H1 (cell line): ENCODE measurements around the gene SCN2A. TPM values are rescaled to one million over a fixed set of nuclear protein-coding genes. Genes with fewer than 3 reads are reported as not detected.

Source experiments
- CTCF ChIA-PET: fragments of 300-600 bp; sonication (Branson Sonifier 250); formaldehyde crosslinking; loops from one replicate; lab custom pipeline; 2021; ENCODE audit not compliant: partially characterized antibody; lab: Charles Lee
- POLR2A ChIA-PET: fragments of 300-600 bp; sonication (Branson Sonifier 250); formaldehyde crosslinking; loops from one replicate; lab custom pipeline; 2021; ENCODE audit warnings: inconsistent platforms; ENCODE audit not compliant: partially characterized antibody; lab: Charles Lee
- DNase-seq, 2 experiments: peaks; one replicate each; pipeline versions ENCODE4 v3.0.0 to v3.0.0-alpha.2; 2010 to 2022; ENCODE audit warnings: low spot score in 2 of 2, low read depth in 1 of 2, mixed read lengths in 1 of 2
- FAIRE-seq: peaks from 2 replicates; lab custom pipeline; 2011; peaks lifted over from hg19 to GRCh38; lab: Jason Lieb, UNC
- H2AFZ ChIP-seq: 2 replicates; pipeline ENCODE4 v1.8.1; 2012; ENCODE audit warnings: low read length, inconsistent platforms
- H2AK5ac ChIP-seq: 2 replicates; pipeline ENCODE4 v1.6.1; 2013; ENCODE audit warnings: low read depth, low read length
- H2BK120ac ChIP-seq: replicated peaks from 2 replicates; pipeline ENCODE3; 2013; ENCODE audit warnings: low read depth, low read length, inconsistent platforms
- H2BK12ac ChIP-seq: 2 replicates; pipeline ENCODE4 v1.6.1; 2013; ENCODE audit warnings: low read depth, low read length
- H2BK15ac ChIP-seq: 2 replicates; pipeline ENCODE4 v1.6.1; 2013; ENCODE audit warnings: low read length
- H2BK20ac ChIP-seq: 2 replicates; pipeline ENCODE4 v1.6.1; 2013; ENCODE audit warnings: low read length
- H2BK5ac ChIP-seq: 2 replicates; pipeline ENCODE4 v1.6.1; 2013; ENCODE audit warnings: low read depth, low read length
- H3K14ac ChIP-seq: 2 replicates; pipeline ENCODE4 v1.6.1; 2013; ENCODE audit warnings: inconsistent platforms; ENCODE audit not compliant: insufficient read length
- H3K18ac ChIP-seq: 2 replicates; pipeline ENCODE4 v1.6.1; 2013; ENCODE audit warnings: low read length; ENCODE audit errors: extremely low read depth
- H3K23ac ChIP-seq: 2 replicates; pipeline ENCODE4 v1.6.1; 2013; ENCODE audit warnings: inconsistent platforms; ENCODE audit not compliant: insufficient read length
- H3K23me2 ChIP-seq: 2 replicates; pipeline ENCODE4 v1.6.1; 2013; ENCODE audit warnings: low read depth, low read length
- H3K27ac ChIP-seq: 2 replicates; pipeline ENCODE4 v1.6.1; 2011; ENCODE audit warnings: low read depth, low read length, inconsistent platforms
- H3K27me3 ChIP-seq, 4 experiments: replicated peaks in 1 of 4; 1 replicate in 1 of 4; 2 replicates in 3 of 4; pipeline versions ENCODE4 v1.6.1 to v1.8.1; 2011 to 2013; ENCODE audit warnings: low read length in 3 of 4, mild to moderate bottlenecking in 3 of 4, inconsistent platforms in 2 of 4, mixed read lengths in 2 of 4, moderate library complexity in 1 of 4; ENCODE audit not compliant: control insufficient read depth in 3 of 4, insufficient read depth in 3 of 4; ENCODE audit errors: extremely low read depth in 1 of 4
- H3K36me3 ChIP-seq, 4 experiments: 2 replicates each; pipeline versions ENCODE4 v1.6.1 to v1.8.1; 2011 to 2013; ENCODE audit warnings: mild to moderate bottlenecking in 4 of 4, low read length in 3 of 4, moderate library complexity in 2 of 4, control low read depth in 1 of 4, inconsistent platforms in 1 of 4; ENCODE audit not compliant: insufficient read depth in 4 of 4, control insufficient read depth in 2 of 4
- H3K4ac ChIP-seq: replicated peaks from 2 replicates; pipeline ENCODE3; 2013; ENCODE audit warnings: low read length, low read depth, mixed read lengths, inconsistent platforms; ENCODE audit not compliant: insufficient read length
- H3K4me1 ChIP-seq, 4 experiments: replicated peaks in 1 of 4; 1 replicate in 1 of 4; 2 replicates in 3 of 4; pipeline versions ENCODE4 v1.6.1 to v1.8.1; 2011 to 2013; ENCODE audit warnings: low read length in 3 of 4, inconsistent platforms in 2 of 4, mixed read lengths in 1 of 4; ENCODE audit not compliant: insufficient read depth in 4 of 4, control insufficient read depth in 3 of 4
- H3K4me2 ChIP-seq, 2 experiments: 2 replicates each; pipeline versions ENCODE4 v1.6.1 to v1.8.1; 2011 to 2013; ENCODE audit warnings: low read depth in 2 of 2, low read length in 2 of 2, control low read depth in 1 of 2, inconsistent platforms in 1 of 2, mild to moderate bottlenecking in 1 of 2; ENCODE audit not compliant: insufficient read depth in 1 of 2
- H3K4me3 ChIP-seq, 4 experiments: fragments of 200-600, 300-600 bp in 1 of 4; sonication (generic), shearing (Covaris generic), sonication (Bioruptor Twin) in 1 of 4; 2 replicates each; pipeline versions ENCODE4 v1.5.1 to v1.8.1; 2011 to 2016; ENCODE audit warnings: low read length in 4 of 4, low read depth in 3 of 4, control low read depth in 2 of 4, inconsistent platforms in 2 of 4, mild to moderate bottlenecking in 2 of 4, mixed read lengths in 1 of 4, moderate library complexity in 1 of 4; ENCODE audit not compliant: insufficient read depth in 2 of 4; ENCODE audit errors: extremely low read depth in 1 of 4
- H3K56ac ChIP-seq: replicated peaks from 2 replicates; pipeline ENCODE3; 2013; ENCODE audit warnings: low read depth, mild to moderate bottlenecking, mixed read lengths, low read length, inconsistent platforms; ENCODE audit not compliant: insufficient read length
- H3K79me1 ChIP-seq: 2 replicates; pipeline ENCODE4 v1.6.1; 2013; ENCODE audit warnings: low read depth, low read length, control low read depth
- H3K79me2 ChIP-seq, 2 experiments: 2 replicates each; pipeline versions ENCODE4 v1.6.1 to v1.8.1; 2012 to 2013; ENCODE audit warnings: low read length in 2 of 2, mild to moderate bottlenecking in 2 of 2, inconsistent platforms in 1 of 2; ENCODE audit not compliant: insufficient read depth in 2 of 2, control insufficient read depth in 1 of 2
- H3K9ac ChIP-seq, 4 experiments: replicated peaks in 1 of 4; 1 replicate in 1 of 4; 2 replicates in 3 of 4; pipeline versions ENCODE4 v1.6.1 to v1.8.1; 2011 to 2013; ENCODE audit warnings: low read depth in 3 of 4, low read length in 3 of 4, control low read depth in 2 of 4, mild to moderate bottlenecking in 2 of 4, moderate library complexity in 2 of 4, inconsistent platforms in 1 of 4; ENCODE audit errors: extremely low read depth in 1 of 4
- H3K9me3 ChIP-seq, 2 experiments: 2 replicates each; pipeline versions ENCODE4 v1.6.1 to v1.8.1; 2012 to 2013; ENCODE audit warnings: mild to moderate bottlenecking in 2 of 2, moderate library complexity in 2 of 2, control low read depth in 1 of 2, inconsistent platforms in 1 of 2, low read depth in 1 of 2, low read length in 1 of 2, mixed read lengths in 1 of 2; ENCODE audit not compliant: insufficient read depth in 2 of 2
- H4K20me1 ChIP-seq, 2 experiments: replicated peaks in 1 of 2; 2 replicates each; pipeline versions ENCODE3 to v1.8.1; 2011 to 2013; ENCODE audit warnings: inconsistent platforms in 2 of 2, low read length in 2 of 2, mild to moderate bottlenecking in 1 of 2; ENCODE audit not compliant: insufficient read depth in 2 of 2, control insufficient read depth in 1 of 2
- H4K5ac ChIP-seq: 2 replicates; pipeline ENCODE4 v1.6.1; 2013; ENCODE audit warnings: low read length, low read depth, mixed read lengths, inconsistent platforms; ENCODE audit not compliant: insufficient read length
- H4K8ac ChIP-seq: 2 replicates; pipeline ENCODE4 v1.8.0; 2013; ENCODE audit warnings: mild to moderate bottlenecking, moderate library complexity, low read length, inconsistent platforms; ENCODE audit not compliant: insufficient read depth; ENCODE audit errors: extremely low read depth
- H4K91ac ChIP-seq: replicated peaks from 2 replicates; pipeline ENCODE3; 2013; ENCODE audit warnings: low read length, mixed read lengths, inconsistent platforms; ENCODE audit not compliant: insufficient read length
- BRCA1 ChIP-seq: IDR thresholded peaks from 2 replicates; pipeline ENCODE4 v1.6.1; 2012; ENCODE audit warnings: low read depth, low read length, improper control_type of control experiment
- CHD2 ChIP-seq: IDR thresholded peaks from 2 replicates; pipeline ENCODE4 v1.6.1; 2012; ENCODE audit warnings: low read length, improper control_type of control experiment
- EP300 ChIP-seq, 2 experiments: IDR thresholded peaks; 1 replicate in 1 of 2; 2 replicates in 1 of 2; pipeline ENCODE4 v1.6.1; 2011 to 2012; ENCODE audit warnings: low read depth in 2 of 2, low read length in 2 of 2, mild to moderate bottlenecking in 2 of 2, borderline replicate concordance in 1 of 2, inconsistent platforms in 1 of 2, moderate library complexity in 1 of 2
- FOSL1 ChIP-seq: IDR thresholded peaks from 2 replicates; pipeline ENCODE4 v1.6.1; 2011; ENCODE audit warnings: mild to moderate bottlenecking, low read depth, low read length, moderate library complexity; ENCODE audit not compliant: insufficient read depth
- GTF2F1 ChIP-seq: IDR thresholded peaks from 2 replicates; pipeline ENCODE4 v1.6.1; 2012; ENCODE audit warnings: low read depth, low read length, improper control_type of control experiment, borderline replicate concordance
- HDAC6 ChIP-seq: IDR thresholded peaks from one replicate; pipeline ENCODE4 v1.7.1; 2012; ENCODE audit warnings: low read depth, mild to moderate bottlenecking, inconsistent platforms, low read length, moderate library complexity
- JUND ChIP-seq: IDR thresholded peaks from 2 replicates; pipeline ENCODE4 v1.6.1; 2011; ENCODE audit warnings: mild to moderate bottlenecking, improper control_type of control experiment, low read length
- KDM4A ChIP-seq: IDR thresholded peaks from one replicate; pipeline ENCODE4 v1.7.1; 2012; ENCODE audit warnings: low read depth, mild to moderate bottlenecking, moderate library complexity, low read length, inconsistent platforms; ENCODE audit not compliant: severe bottlenecking
- MAX ChIP-seq: IDR thresholded peaks from 2 replicates; pipeline ENCODE4 v1.6.1; 2012; ENCODE audit warnings: inconsistent platforms
- NRF1 ChIP-seq: IDR thresholded peaks from 2 replicates; pipeline ENCODE4 v1.6.1; 2011; ENCODE audit warnings: mild to moderate bottlenecking, low read depth, low read length, improper control_type of control experiment
- RAD21 ChIP-seq, 2 experiments: IDR thresholded peaks in 1 of 2; conservative IDR thresholded peaks in 1 of 2; 2 replicates each; pipeline ENCODE4 v1.6.1; 2011; ENCODE audit warnings: low read depth in 2 of 2, low read length in 2 of 2, improper control_type of control experiment in 1 of 2, inconsistent platforms in 1 of 2, mild to moderate bottlenecking in 1 of 2, moderate library complexity in 1 of 2
- SUZ12 ChIP-seq: fragments of 200-600 bp; sonication (generic); IDR thresholded peaks from 2 replicates; pipeline ENCODE4 v1.6.1; 2012; ENCODE audit warnings: mild to moderate bottlenecking, inconsistent platforms, low read length, moderate library complexity, mixed read lengths
- TBP ChIP-seq: IDR thresholded peaks from 2 replicates; pipeline ENCODE4 v1.6.1; 2011; ENCODE audit warnings: low read depth, low read length, improper control_type of control experiment
- polyA plus RNA-seq, 7 experiments: library from polyadenylated mRNA; depleted of rRNA in 3 of 7; stranded (reverse) in 5 of 7; unstranded in 2 of 7; fragments of >200 nt in 5 of 7; fragments of 200-250 nt in 2 of 7; gene quantifications; 1 replicate in 5 of 7; 2 replicates in 1 of 7; 4 replicates in 1 of 7; pipeline versions ENCODE4 v1.2.1 to v1.2.3, GENCODE V29; 2011 to 2013; ENCODE audit warnings: missing spikeins in 2 of 7, mixed read lengths in 2 of 7
- total RNA-seq: library from RNA; stranded (reverse); fragmentation: NEBNext Ultra II Directional; extraction: Animal tissue kit (Norgen Biotek cat#: 25700); gene quantifications from 2 replicates; pipeline ENCODE4 v1.2.1, GENCODE V29; 2021
- TF ChIP-seq, protein P1 (sequence below): IDR thresholded peaks from 2 replicates; pipeline ENCODE4 v1.6.1; 2012; ENCODE audit warnings: inconsistent platforms

SCN2A gene
- total and polyA plus RNA-seq, 2 of the 8 experiments (the other 6 are each of a cell fraction or from before 2014, with no cell fraction given): 0.18 to 1.1 TPM

GRCh38 chr2:165273176-165273575 lies 34.0 kb downstream of the SCN2A start:
- Histone ChIP-seq H2BK5ac (no peak overlapping the region), H3K9me3 (no peaks in the 10 kb centered on the region), H3K56ac (no peak overlapping the region), H3K4ac (no peak overlapping the region), H4K91ac (no peak overlapping the region), H3K14ac (no peak overlapping the region), H3K9ac (no peak overlapping the region), H3K36me3 (no peaks in the 10 kb centered on the region), H2BK120ac (no peak overlapping the region), H3K27me3 (no peaks in the 10 kb centered on the region), H2BK15ac (no peak overlapping the region), H3K23me2 (no peaks in the 10 kb centered on the region), H2AK5ac (no peak overlapping the region), H3K4me1 (no peaks in the 10 kb centered on the region), H3K4me2 (no peak overlapping the region), H2BK12ac (no peak overlapping the region), H3K4me3 (no peak overlapping the region), H3K27ac (no peak overlapping the region), H4K5ac (no peak overlapping the region), H3K79me1 (no peaks in the 10 kb centered on the region), H4K8ac (no peak overlapping the region), H3K23ac (no peak overlapping the region), H2BK20ac (no peak overlapping the region), H3K18ac (no peak overlapping the region), H4K20me1 (no peaks in the 10 kb centered on the region), H3K79me2 (no peaks in the 10 kb centered on the region), H2AFZ (no peak overlapping the region)
- DNase-seq (no peak), FAIRE-seq (no peak)
- POLR2A ChIA-PET: no interaction called here
- CTCF ChIA-PET: no interaction called here
- no peak for TF ChIP-seq KDM4A
- TF ChIP-seq FOSL1: no peak
- TF ChIP-seq BRCA1: no peak
- TF ChIP-seq CHD2: no peak
- TF ChIP-seq HDAC6: no peak
- no peak for TF ChIP-seq SUZ12
- TF ChIP-seq, protein P1, sequence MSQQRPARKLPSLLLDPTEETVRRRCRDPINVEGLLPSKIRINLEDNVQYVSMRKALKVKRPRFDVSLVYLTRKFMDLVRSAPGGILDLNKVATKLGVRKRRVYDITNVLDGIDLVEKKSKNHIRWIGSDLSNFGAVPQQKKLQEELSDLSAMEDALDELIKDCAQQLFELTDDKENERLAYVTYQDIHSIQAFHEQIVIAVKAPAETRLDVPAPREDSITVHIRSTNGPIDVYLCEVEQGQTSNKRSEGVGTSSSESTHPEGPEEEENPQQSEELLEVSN: no peak
- TF ChIP-seq EP300 (IDR thresholded peaks at IDR 0.05; ENCODE audit: borderline replicate concordance in 1 of 2, low read depth in 2 of 2, low read length in 2 of 2): no peak
- no peak for TF ChIP-seq GTF2F1
- TF ChIP-seq RAD21 (IDR thresholded peaks at IDR 0.05 in 1 of 2, conservative IDR thresholded peaks at IDR 0.05 in 1 of 2; ENCODE audit: low read depth in 2 of 2, low read length in 2 of 2): no peak
- no peak for TF ChIP-seq TBP
- TF ChIP-seq JUND: no peak
- no peak for TF ChIP-seq NRF1
- no peak for TF ChIP-seq MAX
